ENCODE data around the gene CKAP2.

GRCh38 chr13:52463526-52463925, 8.2 kb downstream of the CKAP2 start:
- TF ChIP-seq CTCF (IDR thresholded peaks at IDR 0.05; ENCODE audit: insufficient read depth, low read length, poor library complexity, severe bottlenecking) (no peak), EZH2phosphoT487 (conservative IDR thresholded peaks at IDR 0.05; ENCODE audit: low read length) (no peak)
